Neural progenitor cell (in vitro differentiated cells): Measurements from ENCODE around the gene MYOG.

ENCODE experiments used
- CTCF ChIP-seq: fragments of 200-600 bp; sonication (generic); IDR thresholded peaks from 2 replicates; pipeline ENCODE4 v1.5.1; 2017; ENCODE audit warnings: antibody characterized with exemption, mild to moderate bottlenecking
- EZH2 ChIP-seq: fragments of 200-600 bp; sonication (generic); IDR thresholded peaks from 2 replicates; pipeline ENCODE4 v1.6.1; 2017; ENCODE audit warnings: antibody characterized with exemption, mild to moderate bottlenecking, moderate library complexity
- EZH2phosphoT487 ChIP-seq: fragments of 200-600 bp; sonication (generic); IDR thresholded peaks from 2 replicates; pipeline ENCODE4 v1.6.1; 2017; ENCODE audit warnings: antibody characterized with exemption

GRCh38 chr1:203120325-203121153, 34.7 kb upstream of the MYOG start:
- TF ChIP-seq CTCF (no peak), EZH2phosphoT487 (no peak), EZH2 (no peak)
